GM21737 (cell line): ENCODE data around the gene UNC13B.

Experiments
- ATAC-seq: cut with Tn5 transposase; IDR thresholded peaks from one replicate; pipeline ENCODE4 v1.9.1; 2021; ENCODE audit warnings: mild to moderate bottlenecking, moderate library complexity; ENCODE audit not compliant: unreplicated experiment

Gene UNC13B

GRCh38 chr9:35318741-35319140 is 156.9 kb downstream of the UNC13B start:
- no peak for ATAC-seq

GRCh38 chr9:35322075-35322885 is 160.5 kb downstream of the UNC13B start:
- ATAC-seq: no peak

GRCh38 chr9:35324966-35325365 is 163.2 kb downstream of the UNC13B start:
- ATAC-seq: no peak

- ATAC-seq: no peak
These were observed 171.7 kb downstream of the UNC13B start for GRCh38 chr9:35333551-35333950.

GRCh38 chr9:35335164-35335563 is 173.4 kb downstream of the UNC13B start:
- no peak for ATAC-seq

- no peak for ATAC-seq
These were observed 176.3 kb downstream of the UNC13B start for GRCh38 chr9:35338086-35338485.

- no peak for ATAC-seq
These were observed 176.9 kb downstream of the UNC13B start for GRCh38 chr9:35338561-35339274.

- no peak for ATAC-seq
These were observed 178.2 kb downstream of the UNC13B start for GRCh38 chr9:35340046-35340445.

GRCh38 chr9:35341021-35341420 is 179.2 kb downstream of the UNC13B start:
- no peak for ATAC-seq

- ATAC-seq: no peak
These were observed 179.8 kb downstream of the UNC13B start for GRCh38 chr9:35341585-35341984.

- ATAC-seq: no peak
These were observed 180.6 kb downstream of the UNC13B start for GRCh38 chr9:35342221-35342958.

GRCh38 chr9:35348109-35348508 is 186.3 kb downstream of the UNC13B start:
- no peak for ATAC-seq

GRCh38 chr9:35349287-35349990 is 187.6 kb downstream of the UNC13B start:
- ATAC-seq: no peak

GRCh38 chr9:35350212-35350611 is 188.4 kb downstream of the UNC13B start:
- no peak for ATAC-seq

GRCh38 chr9:35350827-35351549 is 189.2 kb downstream of the UNC13B start:
- ATAC-seq: no peak

- ATAC-seq: no peak
These were observed 192.0 kb downstream of the UNC13B start for GRCh38 chr9:35353731-35354365.

GRCh38 chr9:35355939-35356338 is 194.1 kb downstream of the UNC13B start:
- no peak for ATAC-seq

- no peak for ATAC-seq
These were observed 195.3 kb downstream of the UNC13B start for GRCh38 chr9:35357116-35357515.

- ATAC-seq: no peak
These were observed 196.0 kb downstream of the UNC13B start for GRCh38 chr9:35357826-35358225.
